Endothelial cell (in vitro differentiated cells): ENCODE measurements around the gene TH. TPM values are rescaled to one million over a fixed set of nuclear protein-coding genes. Genes with fewer than 3 reads are reported as not detected.

Experiments
- DNase-seq: peaks from one replicate; pipeline ENCODE4 v3.0.0; 2021; ENCODE audit warnings: low spot score
- H3K27ac Mint-ChIP-seq: one replicate; pipeline ENCODE4 v1.8.0; 2021; ENCODE audit warnings: mixed read lengths, inconsistent platforms; ENCODE audit not compliant: unreplicated experiment
- H3K27me3 Mint-ChIP-seq: one replicate; pipeline ENCODE4 v1.8.0; 2021; ENCODE audit warnings: mild to moderate bottlenecking, moderate library complexity, mixed read lengths, inconsistent platforms; ENCODE audit not compliant: unreplicated experiment
- H3K36me3 Mint-ChIP-seq: one replicate; pipeline ENCODE4 v1.8.0; 2021; ENCODE audit warnings: mild to moderate bottlenecking, low read depth, mixed read lengths, inconsistent platforms; ENCODE audit not compliant: unreplicated experiment
- H3K4me1 Mint-ChIP-seq: one replicate; pipeline ENCODE4 v1.8.0; 2021; ENCODE audit warnings: mild to moderate bottlenecking, mixed read lengths, inconsistent platforms; ENCODE audit not compliant: unreplicated experiment
- H3K4me3 Mint-ChIP-seq: one replicate; pipeline ENCODE4 v1.8.0; 2021; ENCODE audit warnings: mild to moderate bottlenecking, mixed read lengths, inconsistent platforms; ENCODE audit not compliant: unreplicated experiment
- H3K9me3 Mint-ChIP-seq: one replicate; pipeline ENCODE4 v1.8.0; 2021; ENCODE audit warnings: mixed read lengths, inconsistent platforms; ENCODE audit not compliant: unreplicated experiment
- CTCF ChIP-seq: fragments of 200-600 bp; sonication (generic); IDR thresholded peaks from one replicate; pipeline ENCODE4 v1.5.0; 2021; ENCODE audit warnings: antibody characterized with exemption; ENCODE audit not compliant: unreplicated experiment
- total RNA-seq: library from RNA; stranded (reverse); fragmentation: NEBNext Ultra II Directional; extraction: Animal tissue kit (Norgen Biotek cat#: 25700); gene quantifications from one replicate; pipeline ENCODE4 v1.2.1, GENCODE V29; 2021; ENCODE audit not compliant: unreplicated experiment

TH gene
- total RNA-seq, 1 donor from 2014 or later = not detected

DNA sequence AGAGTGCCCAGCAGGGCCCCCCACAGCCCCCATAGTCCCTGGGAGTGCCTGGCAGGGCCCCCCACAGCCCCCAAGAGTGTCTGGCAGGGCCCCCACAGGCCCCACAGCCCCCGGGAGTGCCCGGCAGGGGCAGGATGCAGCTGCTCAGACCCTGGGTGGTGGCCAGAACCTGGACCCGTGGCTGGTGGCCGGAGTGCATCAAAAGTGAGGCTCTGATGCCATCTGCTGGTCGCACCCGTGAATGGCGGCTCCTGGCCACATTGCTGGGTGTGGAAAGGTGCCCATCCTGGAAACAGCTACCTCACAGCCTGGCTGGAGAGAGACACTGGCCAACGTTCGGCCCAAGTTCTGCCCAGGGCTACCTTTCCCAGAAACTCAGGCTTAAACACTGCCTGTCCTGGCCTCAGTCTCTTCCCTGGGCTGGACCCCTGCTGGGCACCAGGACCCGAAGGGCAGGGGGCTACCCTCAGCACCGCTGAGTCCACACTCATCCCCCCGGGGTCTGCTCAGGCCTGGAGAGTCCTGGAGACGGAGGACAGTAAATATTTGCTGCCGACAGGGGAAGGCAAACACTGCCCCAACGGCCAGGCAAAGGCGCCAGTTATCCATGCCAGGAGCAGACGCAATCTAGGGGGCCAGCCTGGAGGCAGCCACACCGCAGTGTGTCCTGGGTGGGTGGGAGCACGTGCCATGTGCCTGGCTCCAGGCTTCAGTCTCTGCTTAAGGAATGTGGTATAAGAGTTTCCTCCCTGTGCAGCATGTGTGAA lies 15.0 kb downstream of the TH start:
- DNase-seq = peak; percentile 94
- Mint-ChIP-seq H3K4me3 (no peak overlapping the region), H3K9me3 (no peaks in the 10 kb centered on the region), H3K27me3 (peaks cover 4% of the 10 kb centered on the region), H3K36me3 (no peaks in the 10 kb centered on the region), H3K27ac (no peak overlapping the region), H3K4me1 (no peaks in the 10 kb centered on the region)
- TF ChIP-seq CTCF = peak; percentile 93

DNA sequence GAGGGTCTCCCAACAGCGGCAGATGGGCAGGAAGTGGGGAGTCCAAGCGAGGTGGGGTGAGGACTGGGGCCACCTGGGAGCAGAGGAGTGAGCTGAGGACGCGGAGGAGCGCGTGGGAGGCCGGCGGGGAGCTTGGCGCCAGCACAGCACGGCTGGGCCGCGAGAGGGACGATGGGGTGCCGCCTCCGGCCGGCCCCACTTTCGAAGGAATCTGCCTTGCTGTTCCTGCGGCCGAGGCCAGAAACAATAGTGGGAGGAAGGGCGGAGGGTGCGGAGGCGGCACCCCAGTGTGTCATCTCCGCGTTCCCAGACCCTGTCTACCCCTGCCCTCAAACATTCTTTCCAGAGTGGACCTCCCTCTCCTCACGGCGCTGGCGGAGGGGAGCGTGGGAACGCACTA lies 16.1 kb downstream of the TH start:
- Mint-ChIP-seq H3K4me3 (no peak overlapping the region), H3K9me3 (no peaks in the 10 kb centered on the region), H3K4me1 (no peaks in the 10 kb centered on the region), H3K27me3 (peaks cover 4% of the 10 kb centered on the region), H3K27ac (no peak overlapping the region), H3K36me3 (no peaks in the 10 kb centered on the region)
- no peak for TF ChIP-seq CTCF
- DNase-seq = no peak

- no peak for DNase-seq
- H3K4me3 Mint-ChIP-seq = no peak overlapping the region
- no peaks in the 10 kb centered on the region for H3K9me3 Mint-ChIP-seq
- H3K27ac Mint-ChIP-seq = no peak overlapping the region
- H3K36me3 Mint-ChIP-seq = no peaks in the 10 kb centered on the region
- no peaks in the 10 kb centered on the region for H3K4me1 Mint-ChIP-seq
- H3K27me3 Mint-ChIP-seq = peaks cover 7% of the 10 kb centered on the region
- TF ChIP-seq CTCF = no peak
Measured at GRCh38 chr11:2154889-2155288, 16.7 kb downstream of the TH start.

- Mint-ChIP-seq H3K27ac (no peak overlapping the region), H3K4me1 (no peaks in the 10 kb centered on the region), H3K36me3 (no peaks in the 10 kb centered on the region), H3K9me3 (no peaks in the 10 kb centered on the region), H3K4me3 (no peak overlapping the region), H3K27me3 (peaks cover 5% of the 10 kb centered on the region)
- DNase-seq = no peak
- TF ChIP-seq CTCF = no peak
Measured at GRCh38 chr11:2154195-2154585, 17.4 kb downstream of the TH start.

- Mint-ChIP-seq H3K36me3 (no peaks in the 10 kb centered on the region), H3K4me3 (no peak overlapping the region), H3K27ac (no peak overlapping the region), H3K4me1 (no peaks in the 10 kb centered on the region), H3K9me3 (no peaks in the 10 kb centered on the region), H3K27me3 (peaks cover 5% of the 10 kb centered on the region)
- TF ChIP-seq CTCF = no peak
- DNase-seq = no peak
Measured at GRCh38 chr11:2153581-2154194, 17.9 kb downstream of the TH start.
